A549 (cell line): ENCODE data around the gene PLCB4. TPM values are rescaled to one million over a fixed set of nuclear protein-coding genes. Genes with fewer than 3 reads are reported as not detected.
"Not testable (repeated sequence)": the region's sequence is repeated elsewhere in the genome, so short reads cannot be mapped to it uniquely, and the experiment has no call there.

Experiments used
- ATAC-seq, 2 experiments: fragments of 200-7000 bp in 1 of 2; fragments of >200 bp in 1 of 2; cut with Nextera tagmentation in 1 of 2; cut with Tn5 transposase in 1 of 2; 3 replicates each; pipeline versions ENCODE4 v1.8.0 to v1.9.1; 2018 to 2020; ENCODE audit warnings: mild to moderate bottlenecking in 1 of 2, moderate library complexity in 1 of 2
- CTCF ChIA-PET: fragments of 300-600 bp; sonication (Branson Sonifier 250); formaldehyde crosslinking; extraction: SDS; loops from one replicate; lab custom pipeline; 2021; ENCODE audit warnings: antibody characterized with exemption, inconsistent platforms; lab: Yijun Ruan, JAX
- POLR2A ChIA-PET: fragments of 350-600 bp; formaldehyde crosslinking; extraction: SDS; loops from one replicate; lab custom pipeline; 2021; ENCODE audit warnings: antibody characterized with exemption, inconsistent platforms; lab: Yijun Ruan, JAX
- DNase-seq, 2 experiments: peaks; one replicate each; pipeline versions ENCODE4 v3.0.0 to v3.0.0-alpha.2; 2011 to 2016; ENCODE audit warnings: low read depth in 1 of 2, low spot score in 1 of 2
- FAIRE-seq: peaks from 2 replicates; lab custom pipeline; 2011; peaks lifted over from hg19 to GRCh38; lab: Jason Lieb, UNC
- H3K27ac ChIP-seq, 2 experiments: fragments of >200 bp; sonication (Bioruptor Twin); formaldehyde crosslinking; 3 replicates each; pipeline ENCODE4 v1.5.1; 2016 to 2017
- H3K4me1 ChIP-seq: fragments of >200 bp; sonication (Bioruptor Twin); formaldehyde crosslinking; 3 replicates; pipeline ENCODE4 v1.6.1; 2016
- H3K4me2 ChIP-seq: fragments of >200 bp; sonication (Bioruptor Twin); formaldehyde crosslinking; 3 replicates; pipeline ENCODE4 v1.6.1; 2016
- H3K4me3 ChIP-seq: fragments of >200 bp; sonication (Bioruptor Twin); formaldehyde crosslinking; 3 replicates; pipeline ENCODE4 v1.5.1; 2016
- H3K9me3 ChIP-seq: fragments of >200 bp; sonication (Bioruptor Twin); formaldehyde crosslinking; 3 replicates; pipeline ENCODE4 v1.6.1; 2016
- CBX8 ChIP-seq: fragments of 200-600 bp; sonication (generic); IDR thresholded peaks from 2 replicates; pipeline ENCODE4 v1.6.1; 2016
- CEBPB ChIP-seq, 2 experiments: fragments of >200 bp in 1 of 2; sonication (Bioruptor Twin) in 1 of 2; formaldehyde crosslinking in 1 of 2; IDR thresholded peaks; 2 replicates each; pipeline ENCODE4 v1.6.1; 2012 to 2016
- CHD4 ChIP-seq: fragments of 200-600 bp; sonication (generic); IDR thresholded peaks from 2 replicates; pipeline ENCODE4 v1.6.1; 2016; ENCODE audit warnings: antibody characterized with exemption, mild to moderate bottlenecking, borderline replicate concordance
- EHF ChIP-seq: fragments of 250-450 bp; sonication (Bioruptor Pico); IDR thresholded peaks from 2 replicates; pipeline ENCODE4 v1.5.0; 2020; ENCODE audit warnings: mild to moderate bottlenecking
- EHMT2 ChIP-seq: fragments of 200-600 bp; sonication (generic); IDR thresholded peaks from 2 replicates; pipeline ENCODE4 v1.6.1; 2016; ENCODE audit warnings: antibody characterized with exemption, low read depth, mild to moderate bottlenecking, moderate library complexity
- FOSB ChIP-seq: fragments of 250-450 bp; sonication (Bioruptor Pico); IDR thresholded peaks from 2 replicates; pipeline ENCODE4 v1.5.0; 2020; ENCODE audit warnings: mild to moderate bottlenecking, moderate library complexity
- FOSL2 ChIP-seq, 2 experiments: fragments of 450-650 bp in 1 of 2; fragments of >200 bp in 1 of 2; sonication (Bioruptor Twin) in 1 of 2; formaldehyde crosslinking; IDR thresholded peaks; 2 replicates each; pipeline versions ENCODE4 v1.5.0 to v1.6.1; 2016 to 2020; ENCODE audit warnings: mild to moderate bottlenecking in 1 of 2, moderate library complexity in 1 of 2
- HEYL ChIP-seq: fragments of 250-450 bp; sonication (Bioruptor Pico); IDR thresholded peaks from 2 replicates; pipeline ENCODE4 v1.8.0; 2021; ENCODE audit warnings: mild to moderate bottlenecking, moderate library complexity
- HOXA7 ChIP-seq: fragments of 250-450 bp; sonication (Bioruptor Pico); IDR thresholded peaks from 2 replicates; pipeline ENCODE4 v1.5.0; 2020; ENCODE audit warnings: mild to moderate bottlenecking, moderate library complexity
- HOXB13 ChIP-seq: fragments of 250-450 bp; sonication (Bioruptor Pico); IDR thresholded peaks from 2 replicates; pipeline ENCODE4 v1.5.0; 2020; ENCODE audit warnings: low read depth, mild to moderate bottlenecking, moderate library complexity
- JUN ChIP-seq, 2 experiments: fragments of >200 bp; sonication (Bioruptor Twin); formaldehyde crosslinking; IDR thresholded peaks; 2 replicates in 1 of 2; 3 replicates in 1 of 2; pipeline ENCODE4 v1.6.1; 2016 to 2017
- KDM1A ChIP-seq: fragments of 200-600 bp; sonication (generic); IDR thresholded peaks from 2 replicates; pipeline ENCODE4 v1.6.1; 2016; ENCODE audit warnings: low read depth, mild to moderate bottlenecking
- NFE2L2 ChIP-seq: fragments of 150-350 bp; conservative IDR thresholded peaks from 2 replicates; pipeline ENCODE4 v1.6.1; 2014; ENCODE audit warnings: low read length
- PHF8 ChIP-seq: fragments of 200-600 bp; sonication (generic); IDR thresholded peaks from 2 replicates; pipeline ENCODE4 v1.6.1; 2016; ENCODE audit warnings: low read depth, mild to moderate bottlenecking, antibody characterized with exemption, moderate library complexity, borderline replicate concordance
- POLR2A ChIP-seq: IDR thresholded peaks from 2 replicates; pipeline ENCODE4 v1.6.1; 2012; ENCODE audit warnings: mild to moderate bottlenecking, low read length
- POLR2AphosphoS2 ChIP-seq: conservative IDR thresholded peaks from 2 replicates; pipeline ENCODE4 v1.6.1; 2012; ENCODE audit warnings: low read length, improper control_type of control experiment, inconsistent platforms
- RARB ChIP-seq: fragments of 250-450 bp; sonication (Bioruptor Pico); IDR thresholded peaks from 2 replicates; pipeline ENCODE4 v1.8.0; 2021; ENCODE audit warnings: mild to moderate bottlenecking, moderate library complexity
- RNF2 ChIP-seq: fragments of 200-600 bp; sonication (generic); IDR thresholded peaks from 2 replicates; pipeline ENCODE4 v1.6.1; 2016; ENCODE audit warnings: low read depth, mild to moderate bottlenecking, antibody characterized with exemption, moderate library complexity, borderline replicate concordance
- TP53 ChIP-seq: fragments of 250-450 bp; sonication (Bioruptor Pico); IDR thresholded peaks from 2 replicates; pipeline ENCODE4 v1.5.0; 2021; ENCODE audit warnings: mild to moderate bottlenecking, moderate library complexity
- ZC3H11A ChIP-seq: fragments of 450-650 bp; IDR thresholded peaks from 2 replicates; pipeline ENCODE4 v1.6.1; 2014; ENCODE audit warnings: antibody characterized with exemption, mild to moderate bottlenecking
- WGBS: methylation state at CpG from one replicate; pipeline ENCODE4 v1.1.6; 2017; ENCODE audit errors: missing lambda C conversion rate; 5-methylcytosine and 5-hydroxymethylcytosine counted together
- polyA plus RNA-seq, 4 experiments: library from polyadenylated mRNA; depleted of rRNA in 3 of 4; stranded (reverse); fragments of >200 nt; fragmentation: RNase III in 1 of 4; extraction: RNeasy Plus Mini Kit Qiagen cat#74134 plus additional on column Dnase treatment in 1 of 4; gene quantifications; 2 replicates in 3 of 4; 3 replicates in 1 of 4; pipeline ENCODE4 v1.2.3, GENCODE V29; 2011 to 2017
- TF ChIP-seq, protein P1 (sequence below): fragments of 250-450 bp; sonication (Bioruptor Pico); IDR thresholded peaks from 2 replicates; pipeline ENCODE4 v1.5.0; 2020; ENCODE audit warnings: low read depth, mild to moderate bottlenecking, moderate library complexity
- TF ChIP-seq, protein P2 (sequence below): IDR thresholded peaks from 2 replicates; pipeline ENCODE4 v1.6.1; 2012
- TF ChIP-seq, protein P3 (sequence below): fragments of >200 bp; sonication (Bioruptor Twin); formaldehyde crosslinking; IDR thresholded peaks from 2 replicates; pipeline ENCODE4 v1.6.1; 2016
- TF ChIP-seq, protein P4 (sequence below): IDR thresholded peaks from 2 replicates; pipeline ENCODE4 v1.6.1; 2012; ENCODE audit warnings: low read depth, borderline replicate concordance

The PLCB4 gene
- polyA plus RNA-seq, 2 of the 4 experiments (the other 2 are of a cell fraction): 17.1 to 32.1 TPM

DNA sequence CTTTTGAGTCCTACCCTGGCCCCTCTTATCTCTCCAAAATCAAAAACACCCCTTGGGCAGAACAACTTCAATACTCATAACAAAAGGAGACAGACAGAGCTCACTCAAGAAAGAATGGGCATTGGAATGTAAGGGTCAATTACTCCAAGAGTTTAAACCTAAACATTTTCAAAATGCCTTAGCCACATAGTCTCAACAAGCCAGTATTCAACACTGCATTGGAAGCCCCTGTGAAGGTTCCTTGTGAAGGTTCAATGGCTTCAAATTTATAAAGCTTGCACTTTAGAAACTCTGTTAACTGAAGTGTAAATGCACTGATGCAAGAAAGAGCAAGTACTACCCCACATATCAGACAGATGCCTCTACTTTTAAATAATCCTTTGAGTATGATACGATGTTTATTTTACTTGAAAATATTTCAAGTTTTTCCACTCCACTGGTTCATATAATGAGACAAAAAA lies 306.4 kb downstream of the PLCB4 start:
- TF ChIP-seq ZC3H11A (no peak), EHF (CRISPR knock-in tag) (no peak), KDM1A (no peak), NFE2L2 (no peak), TP53 (CRISPR knock-in tag) (no peak), CBX8 (no peak), CHD4 (no peak), RARB (CRISPR knock-in tag) (no peak)
- TF ChIP-seq, protein P1, sequence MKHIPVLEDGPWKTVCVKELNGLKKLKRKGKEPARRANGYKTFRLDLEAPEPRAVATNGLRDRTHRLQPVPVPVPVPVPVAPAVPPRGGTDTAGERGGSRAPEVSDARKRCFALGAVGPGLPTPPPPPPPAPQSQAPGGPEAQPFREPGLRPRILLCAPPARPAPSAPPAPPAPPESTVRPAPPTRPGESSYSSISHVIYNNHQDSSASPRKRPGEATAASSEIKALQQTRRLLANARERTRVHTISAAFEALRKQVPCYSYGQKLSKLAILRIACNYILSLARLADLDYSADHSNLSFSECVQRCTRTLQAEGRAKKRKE (CRISPR knock-in tag): no peak
- TF ChIP-seq, protein P2, sequence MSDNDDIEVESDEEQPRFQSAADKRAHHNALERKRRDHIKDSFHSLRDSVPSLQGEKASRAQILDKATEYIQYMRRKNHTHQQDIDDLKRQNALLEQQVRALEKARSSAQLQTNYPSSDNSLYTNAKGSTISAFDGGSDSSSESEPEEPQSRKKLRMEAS: no peak
- peaks cover 10% of the 10 kb centered on the region; the same call in 2 of the 3 replicates for H3K4me1 ChIP-seq
- H3K4me2 ChIP-seq: no peak overlapping the region
- no peak overlapping the region for H3K4me3 ChIP-seq
- POLR2A ChIA-PET: no interaction called here
- CTCF ChIA-PET: interaction anchor here (0.6 to 2.0 kb wide), 4 partner anchors 267 to 625 kb away, joined by 3 to 7 read pairs (median 6); no protein-coding TSS in a partner anchor
- ATAC-seq: no peak
- no peak for DNase-seq
- WGBS: 85% methylated on average over 1 of the region's 1 CpG
- peak; percentile 68 for FAIRE-seq
- no peak overlapping the region for H3K27ac ChIP-seq
- H3K9me3 ChIP-seq: no peaks in the 10 kb centered on the region

DNA sequence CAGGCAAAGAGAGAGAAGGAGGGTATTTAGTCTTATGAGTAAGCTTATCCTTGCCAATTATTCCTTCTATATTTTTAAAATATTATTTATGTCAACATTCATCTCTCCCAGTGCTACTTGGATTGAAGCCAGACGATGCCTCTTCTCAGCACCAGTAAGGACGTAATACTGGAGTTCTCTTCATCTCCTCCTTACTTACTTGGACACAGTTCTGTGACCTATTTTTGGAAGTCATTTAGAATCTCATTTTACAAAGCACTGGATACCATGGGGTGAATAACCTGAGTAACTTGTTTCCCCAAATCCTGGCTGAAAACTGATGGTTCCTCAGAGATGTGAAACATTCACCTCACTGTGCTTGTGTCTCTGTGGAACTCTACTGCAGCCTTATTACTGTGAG lies 308.1 kb downstream of the PLCB4 start:
- DNase-seq: no peak

DNA sequence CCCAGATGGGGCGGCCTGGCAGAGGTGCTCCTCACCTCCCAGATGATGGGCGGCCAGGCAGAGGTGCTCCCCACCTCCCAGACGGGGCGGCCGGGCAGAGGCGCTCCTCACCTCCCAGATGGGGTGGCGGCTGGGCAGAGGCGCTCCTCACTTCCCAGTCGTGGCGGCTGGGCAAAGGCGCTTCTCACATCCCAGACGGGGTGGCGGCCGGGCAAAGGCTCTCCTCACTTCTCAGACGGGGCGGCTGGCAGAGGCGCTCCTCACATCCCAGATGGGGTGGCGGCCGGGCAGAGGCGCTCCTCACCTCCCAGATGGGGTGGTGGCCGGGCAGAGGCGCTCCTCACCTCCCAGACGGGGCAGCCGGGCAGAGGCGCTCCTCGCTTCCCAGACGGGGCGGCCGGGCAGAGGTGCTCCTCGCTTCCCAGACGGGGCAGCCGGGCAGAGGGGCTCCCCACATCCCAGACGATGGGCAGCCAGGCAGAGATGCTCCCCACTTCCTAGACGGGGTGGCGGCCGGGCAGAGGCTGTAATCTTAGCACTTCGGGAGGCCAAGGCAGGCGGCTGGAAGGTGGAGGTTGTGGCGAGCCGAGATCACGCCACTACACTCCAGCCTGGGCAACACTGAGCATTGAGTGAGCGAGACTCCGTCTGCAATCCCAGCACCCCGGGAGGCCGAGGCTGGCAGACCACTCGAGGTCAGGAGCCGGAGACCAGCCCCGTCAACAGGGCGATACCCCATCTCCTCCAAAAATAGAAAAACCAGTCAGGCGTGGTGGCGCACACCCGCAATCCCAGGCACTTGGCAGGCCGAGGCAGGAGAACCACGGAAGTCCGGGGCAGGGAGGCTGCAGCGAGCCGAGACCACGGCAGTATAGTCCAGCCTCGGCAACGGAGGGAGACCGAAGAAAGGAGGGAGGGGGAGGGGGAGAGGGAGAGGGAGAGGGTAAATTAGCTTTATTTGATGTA lies 316.7 kb downstream of the PLCB4 start:
- DNase-seq, POLR2A ChIA-PET: not testable (repeated sequence)

More for the DNA sequence above, 308.1 kb downstream of the PLCB4 start:
- 87% methylated on average over 2 of the region's 2 CpGs for WGBS
- Histone ChIP-seq H3K27ac (no peak overlapping the region), H3K9me3 (no peaks in the 10 kb centered on the region), H3K4me1 (peaks cover 10% of the 10 kb centered on the region; the same call in 2 of the 3 replicates), H3K4me2 (no peak overlapping the region), H3K4me3 (no peak overlapping the region)
- FAIRE-seq: peak; percentile 7
- ChIA-PET CTCF (interaction anchor here (1.7 to 1.9 kb wide), 3 partner anchors 16 to 573 kb away, joined by 3 to 7 read pairs (median 6); no protein-coding TSS in a partner anchor), POLR2A (no interaction called here)
- no peak for TF ChIP-seq HOXB13
- TF ChIP-seq HOXA7 (CRISPR knock-in tag): no peak
- no peak for TF ChIP-seq CHD4
- no peak for TF ChIP-seq POLR2AphosphoS2
- TF ChIP-seq EHMT2: no peak
- TF ChIP-seq HEYL (CRISPR knock-in tag): no peak
- TF ChIP-seq PHF8: no peak
- TF ChIP-seq POLR2A: no peak
- no peak for TF ChIP-seq FOSL2 (IDR thresholded peaks at IDR 0.05)
- TF ChIP-seq FOSL2 (CRISPR knock-in tag; IDR thresholded peaks at IDR 0.05): no peak
- no peak for TF ChIP-seq RNF2
- TF ChIP-seq CEBPB (IDR thresholded peaks at IDR 0.05): no peak
- TF ChIP-seq, protein P3, sequence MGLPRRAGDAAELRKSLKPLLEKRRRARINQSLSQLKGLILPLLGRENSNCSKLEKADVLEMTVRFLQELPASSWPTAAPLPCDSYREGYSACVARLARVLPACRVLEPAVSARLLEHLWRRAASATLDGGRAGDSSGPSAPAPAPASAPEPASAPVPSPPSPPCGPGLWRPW: no peak
- TF ChIP-seq, protein P2: no peak
- TF ChIP-seq JUN (IDR thresholded peaks at IDR 0.05): no peak
- TF ChIP-seq, protein P4, sequence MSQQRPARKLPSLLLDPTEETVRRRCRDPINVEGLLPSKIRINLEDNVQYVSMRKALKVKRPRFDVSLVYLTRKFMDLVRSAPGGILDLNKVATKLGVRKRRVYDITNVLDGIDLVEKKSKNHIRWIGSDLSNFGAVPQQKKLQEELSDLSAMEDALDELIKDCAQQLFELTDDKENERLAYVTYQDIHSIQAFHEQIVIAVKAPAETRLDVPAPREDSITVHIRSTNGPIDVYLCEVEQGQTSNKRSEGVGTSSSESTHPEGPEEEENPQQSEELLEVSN: no peak
- no peak for TF ChIP-seq FOSB (CRISPR knock-in tag)
- ATAC-seq: no peak

More for the DNA sequence above, 316.7 kb downstream of the PLCB4 start:
- H3K27ac ChIP-seq, H3K4me2 ChIP-seq, H3K4me1 ChIP-seq, FAIRE-seq, H3K4me3 ChIP-seq, ATAC-seq, H3K9me3 ChIP-seq: not testable (repeated sequence)
- CTCF ChIA-PET: interaction anchor here (1.5 kb wide), 1 partner anchor 7 kb away, joined by 3 read pairs; no protein-coding TSS in a partner anchor
- WGBS: 89% methylated on average over 48 of the region's 61 CpGs
